HUDEP-2 (cell line): Measurements from ENCODE around the gene VPS37C.
A peak's percentile ranks its signal among the peaks of the same experiment; 100 is the strongest.
"Not testable (repeated sequence)": the region's sequence is repeated elsewhere in the genome, so short reads cannot be mapped to it uniquely, and the experiment has no call there.

Experiments used
- DNase-seq, 76 experiments: peaks; one replicate each; lab custom pipeline; 2025; ENCODE audit not compliant: unreplicated experiment in 76 of 76; lab: John Stamatoyannopoulos, UW

VPS37C gene

DNA sequence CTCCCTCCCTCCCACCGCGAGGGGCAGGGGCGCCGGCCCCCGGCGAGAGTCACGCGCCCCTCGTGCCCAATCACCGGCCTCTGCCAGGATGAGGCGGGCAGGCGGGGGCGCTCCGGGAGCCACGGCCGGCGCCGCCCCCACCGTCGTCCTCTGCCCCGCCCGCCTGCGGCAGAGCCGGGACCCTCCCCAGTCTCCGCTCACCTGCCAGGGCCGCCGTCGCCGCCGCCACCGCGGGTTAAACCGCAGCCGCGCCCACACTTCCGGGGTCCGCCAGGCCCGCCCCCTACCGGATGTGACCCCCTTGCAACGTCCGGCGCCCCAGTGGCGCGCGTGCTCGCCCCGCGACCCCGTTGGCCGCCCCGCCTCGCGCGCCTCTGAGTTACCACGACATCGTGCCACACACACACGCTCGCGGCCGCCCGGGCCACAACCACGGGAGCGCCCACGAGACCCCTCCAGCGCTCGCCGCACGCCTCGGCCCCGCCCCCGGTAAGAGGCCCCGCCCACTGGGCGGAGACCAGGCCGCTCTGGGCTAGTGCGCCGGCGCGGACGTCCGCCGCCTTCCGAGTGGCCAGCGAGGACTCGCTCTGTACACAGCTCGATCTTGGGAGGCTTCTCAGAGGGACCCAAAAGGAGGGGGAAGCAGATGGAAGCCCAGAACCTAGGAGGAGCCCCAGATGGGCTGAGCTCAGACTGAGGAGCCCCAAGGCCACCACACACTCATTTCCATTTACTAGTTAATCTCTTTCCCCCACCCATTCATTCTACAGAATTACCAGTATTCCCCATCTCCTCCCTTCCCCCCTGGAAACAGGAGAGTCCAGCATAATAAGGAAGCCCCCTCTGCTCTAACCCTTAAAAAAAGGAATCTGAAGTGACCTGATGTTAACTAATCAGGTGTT is at the start of gene VPS37C:
Gene VPS37C, minus strand, starts transcription at position 237 of the 902 bp plus-strand sequence. CDS start 22,597 bp downstream, outside the sequence.
- peak in 74 of 76 experiments; percentile 27 to 94 (median 83) for DNase-seq

GRCh38 chr11:61210629-61211028 is 49.4 kb upstream of the VPS37C start:
- not testable (repeated sequence) for DNase-seq

DNA sequence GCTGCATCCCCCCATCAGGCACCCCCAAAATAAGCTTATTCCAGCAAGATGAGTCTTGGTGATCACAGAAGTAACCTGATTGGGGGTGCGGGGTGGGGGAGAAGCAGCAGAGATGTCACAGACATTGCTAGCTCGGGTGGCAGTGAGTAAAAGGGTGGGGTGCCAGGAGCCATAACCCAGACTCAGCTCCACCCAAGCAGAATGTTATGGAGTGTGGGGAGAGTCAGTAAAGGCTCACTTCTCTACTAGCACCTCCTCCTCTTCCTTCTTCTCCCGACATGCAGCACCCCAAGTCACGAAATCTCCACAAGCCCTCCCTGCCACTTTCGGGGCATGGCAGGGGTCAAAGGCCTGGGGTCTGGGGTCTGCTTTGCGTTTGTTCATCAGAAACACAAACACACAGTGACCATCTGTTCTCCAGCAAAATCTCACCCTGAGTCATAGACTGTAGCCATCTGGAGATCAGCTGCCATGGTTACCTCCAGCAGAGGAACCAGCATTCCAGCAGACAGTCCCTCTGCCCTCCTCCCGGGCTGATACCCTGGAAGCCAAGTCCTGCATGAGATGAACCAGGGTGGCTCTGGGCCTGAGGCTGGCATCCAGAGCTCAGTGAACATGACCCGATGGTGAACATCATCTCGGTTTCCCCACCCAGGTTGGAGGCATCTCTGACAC is 46.5 kb upstream of the VPS37C start:
- not testable (repeated sequence) for DNase-seq

- not testable (repeated sequence) for DNase-seq
These were observed 43.4 kb upstream of the VPS37C start for GRCh38 chr11:61204502-61205059.

DNA sequence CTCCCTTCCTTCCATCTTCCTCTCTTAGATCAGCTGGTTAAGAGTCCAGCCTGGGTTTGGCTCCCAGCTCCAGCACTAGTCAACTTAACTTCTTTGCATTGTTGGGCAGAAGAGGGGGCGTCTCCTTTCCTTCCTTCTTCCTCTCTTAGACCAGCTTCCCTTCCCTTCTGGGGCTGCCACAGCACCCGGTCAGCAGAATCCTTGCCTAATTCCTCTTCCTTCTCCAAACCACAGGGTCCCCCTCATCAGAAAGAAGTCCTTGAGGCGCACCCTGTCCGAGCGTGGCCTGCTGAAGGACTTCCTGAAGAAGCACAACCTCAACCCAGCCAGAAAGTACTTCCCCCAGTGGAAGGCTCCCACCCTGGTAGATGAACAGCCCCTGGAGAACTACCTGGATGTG is 42.6 kb upstream of the VPS37C start:
- DNase-seq = not testable (repeated sequence)

- peak in 1 of 76 experiments; percentile 4 for DNase-seq
These were observed 41.9 kb upstream of the VPS37C start, which contains the start of gene PGA3 for GRCh38 chr11:61202950-61203746. TSS of gene PGA3 (plus strand) at chr11:61203515. CDS start at chr11:61203565, 50 bp downstream.

DNA sequence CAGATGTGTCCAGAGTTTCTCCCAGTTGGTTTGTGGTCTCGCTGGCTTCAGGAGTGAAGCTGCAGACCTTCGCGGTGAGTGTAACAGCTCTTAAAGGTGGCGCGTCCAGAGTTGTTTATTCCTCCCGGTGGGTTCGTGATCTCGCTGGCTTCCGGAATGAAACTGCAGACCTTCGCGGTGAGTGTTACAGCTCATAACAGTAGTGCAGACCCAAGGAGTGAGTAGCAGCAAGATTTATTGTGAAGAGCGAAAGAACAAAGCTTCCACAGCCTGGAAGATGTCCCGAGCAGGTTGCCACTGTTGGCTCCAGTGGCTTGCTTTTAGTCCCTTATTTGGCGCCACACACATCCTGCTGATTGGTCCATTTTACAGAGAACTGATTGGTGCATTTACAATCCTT is 40.2 kb upstream of the VPS37C start:
- DNase-seq = no peak

- no peak for DNase-seq
These were observed 37.8 kb upstream of the VPS37C start for GRCh38 chr11:61198948-61199523.

GRCh38 chr11:61198361-61198760 is 37.1 kb upstream of the VPS37C start:
- no peak for DNase-seq

- DNase-seq = no peak
These were observed 34.5 kb upstream of the VPS37C start for GRCh38 chr11:61195719-61196118.

DNA sequence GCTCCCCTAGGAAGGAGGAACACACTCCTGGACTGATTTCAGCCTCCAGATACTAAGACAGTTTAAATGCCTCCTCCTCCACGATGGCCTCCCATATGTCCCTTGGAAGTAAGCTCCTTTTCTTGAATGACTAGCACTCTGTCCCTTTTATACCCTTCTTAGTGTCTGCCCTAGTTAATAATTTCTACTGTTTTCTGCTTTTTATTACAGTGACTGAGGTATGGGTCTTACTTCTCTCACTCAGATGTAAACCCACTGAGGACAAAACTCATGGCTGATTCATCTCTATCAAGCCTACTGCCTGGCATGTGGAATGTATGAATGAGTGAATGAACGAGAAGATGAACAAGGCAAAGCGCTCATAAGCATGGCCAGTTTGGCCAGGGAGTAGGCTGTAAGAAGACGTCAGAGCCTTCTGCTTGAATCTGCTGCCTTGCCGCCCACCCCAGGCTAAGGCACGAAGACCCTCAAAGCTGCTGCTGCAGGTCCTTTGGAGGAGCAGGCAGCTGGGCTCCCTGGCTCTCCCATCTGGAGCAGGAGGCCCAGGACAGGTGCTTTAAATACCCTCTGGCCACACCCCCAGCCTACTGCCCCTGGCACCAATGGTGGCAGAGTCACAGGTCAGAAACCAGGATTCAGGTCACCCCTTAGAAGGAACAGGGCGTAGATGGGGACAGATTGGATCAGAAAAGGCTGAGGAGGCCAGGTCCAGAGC is 33.9 kb upstream of the VPS37C start:
- DNase-seq = no peak

DNA sequence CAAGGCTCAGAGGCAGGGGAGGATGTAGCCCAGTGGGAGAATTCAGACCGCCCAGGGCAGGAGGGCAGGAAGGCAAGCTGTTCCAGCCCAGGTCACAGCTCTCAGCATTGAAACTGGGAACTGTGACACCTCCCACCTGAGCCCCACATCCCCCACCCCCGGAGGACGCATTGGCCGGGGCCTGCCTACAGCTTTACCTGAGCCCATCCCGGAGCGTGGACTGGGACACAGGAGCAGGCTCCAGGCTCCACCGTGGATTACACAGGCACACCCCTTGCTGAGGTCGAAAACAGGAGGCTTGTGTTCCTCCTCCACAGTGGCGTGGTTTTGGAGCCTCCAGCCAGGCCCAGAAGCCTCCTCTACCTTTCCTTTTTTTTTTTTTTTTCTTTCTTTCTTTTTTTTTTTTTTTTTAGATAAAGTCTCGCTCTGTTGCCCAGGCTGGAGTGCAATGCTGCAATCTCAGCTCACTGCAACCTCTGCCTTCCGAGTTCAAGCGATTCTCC is 33.0 kb upstream of the VPS37C start:
- DNase-seq = no peak

GRCh38 chr11:61193596-61193995 is 32.4 kb upstream of the VPS37C start:
- no peak for DNase-seq

DNA sequence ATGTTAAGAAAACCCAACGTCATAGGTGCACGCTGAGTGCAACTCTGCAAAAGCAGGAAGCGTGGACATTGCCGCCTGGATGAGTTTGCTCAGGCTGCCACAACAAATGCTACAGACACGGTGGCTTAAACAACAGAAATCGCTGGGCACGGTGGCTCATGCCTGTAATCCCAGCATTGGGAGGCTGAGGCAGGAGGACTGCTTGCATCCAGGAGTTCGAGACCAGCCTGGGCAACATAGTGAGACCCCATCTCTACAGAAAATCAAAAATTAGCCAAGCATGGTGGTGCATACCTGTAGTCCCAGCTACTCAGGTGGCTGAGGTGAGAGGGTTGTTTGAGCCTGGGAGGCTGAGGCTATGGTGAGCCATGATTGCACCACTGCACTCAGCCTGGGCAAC is 28.7 kb upstream of the VPS37C start:
- DNase-seq = no peak

- DNase-seq = peak in 65 of 76 experiments; percentile 8 to 78 (median 50)
These were observed 26.4 kb upstream of the VPS37C start for GRCh38 chr11:61187505-61188130.

DNA sequence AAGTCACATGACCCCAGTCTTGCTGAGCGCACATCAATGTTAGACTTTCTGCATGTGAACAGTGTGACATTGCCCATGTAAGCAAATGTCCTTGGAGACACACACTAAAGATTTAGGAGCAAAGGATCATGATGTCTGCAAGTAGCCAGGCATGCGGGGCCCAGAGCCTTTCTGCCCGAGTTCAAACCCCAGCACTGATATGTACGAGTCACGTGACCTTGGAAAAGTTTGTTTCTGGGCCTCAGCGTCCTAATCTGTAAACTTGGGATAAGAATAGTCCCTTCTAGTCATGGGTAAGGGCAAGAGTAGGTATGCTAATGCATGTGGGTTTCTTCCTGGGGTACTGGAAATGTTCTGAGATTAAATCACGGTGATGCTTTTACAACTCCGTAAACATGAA is 25.3 kb upstream of the VPS37C start:
- no peak for DNase-seq

GRCh38 chr11:61183645-61184044 is 22.4 kb upstream of the VPS37C start:
- DNase-seq = no peak

GRCh38 chr11:61181489-61181888 is 20.3 kb upstream of the VPS37C start:
- no peak for DNase-seq

DNA sequence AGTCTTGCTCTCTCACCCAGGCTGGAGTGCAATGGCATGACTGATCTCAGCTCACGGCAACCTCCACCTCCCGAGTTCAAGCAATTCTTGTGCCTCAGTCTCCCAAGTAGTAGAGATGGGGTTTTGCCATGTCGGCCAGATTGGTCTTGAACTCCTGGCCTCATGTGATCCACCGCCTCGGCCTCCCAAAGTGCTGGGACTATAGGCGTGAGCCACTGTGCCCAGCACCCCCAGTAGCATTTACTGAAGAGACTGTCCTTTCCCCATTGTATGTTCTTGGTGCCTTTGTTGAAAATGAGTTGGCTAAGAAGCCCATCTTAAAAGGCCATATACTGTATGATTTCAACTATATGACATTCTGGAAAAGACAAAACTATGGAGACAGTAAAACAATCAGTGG is 19.0 kb upstream of the VPS37C start:
- not testable (repeated sequence) for DNase-seq
